ENCODE results near the gene GMEB2. TPM values are rescaled to one million over a fixed set of nuclear protein-coding genes. Genes with fewer than 3 reads are reported as not detected.

Gene GMEB2
- total RNA-seq, 1 donor = 10.8 TPM

DNA sequence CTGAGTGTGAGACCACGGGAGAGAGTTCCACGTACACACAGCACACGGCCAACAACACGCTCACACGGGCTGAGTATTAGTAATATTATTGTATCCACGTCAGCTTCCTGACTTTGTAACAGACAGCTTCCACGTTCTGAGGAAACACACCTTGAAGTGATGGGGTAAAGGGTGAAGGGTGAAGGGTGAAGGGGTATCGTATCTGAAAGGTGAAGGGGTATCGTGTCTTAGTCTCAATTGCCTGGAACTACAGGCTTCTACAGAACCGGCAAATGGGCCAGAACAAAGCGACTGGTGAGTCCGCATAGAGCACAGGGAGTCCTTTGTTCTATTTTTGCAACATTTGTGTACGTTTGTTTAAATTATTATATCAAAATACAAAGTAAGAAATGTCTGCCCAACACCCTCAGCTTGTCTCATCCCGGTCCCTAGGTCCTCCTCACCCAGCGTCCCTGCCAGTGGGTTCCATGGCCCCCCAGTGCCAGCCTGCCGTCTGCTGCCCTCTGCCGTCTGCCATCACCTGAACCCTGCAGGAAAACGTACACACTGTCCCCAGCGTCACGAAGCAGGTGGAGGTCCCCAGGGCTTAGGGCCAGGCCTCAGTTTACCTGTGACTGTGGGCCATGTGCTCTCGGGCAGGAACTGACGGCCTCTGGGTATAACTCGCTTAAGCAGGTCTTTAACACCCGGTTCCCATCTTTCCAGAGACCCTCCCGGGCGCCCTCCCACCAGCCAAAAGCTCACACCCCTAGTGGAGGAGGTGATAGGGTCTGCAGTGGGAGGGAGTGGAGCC, 48.5 kb downstream of the GMEB2 start:
- DNase-seq (ENCODE audit: low read depth) = no peak
- TF ChIP-seq, protein P1, sequence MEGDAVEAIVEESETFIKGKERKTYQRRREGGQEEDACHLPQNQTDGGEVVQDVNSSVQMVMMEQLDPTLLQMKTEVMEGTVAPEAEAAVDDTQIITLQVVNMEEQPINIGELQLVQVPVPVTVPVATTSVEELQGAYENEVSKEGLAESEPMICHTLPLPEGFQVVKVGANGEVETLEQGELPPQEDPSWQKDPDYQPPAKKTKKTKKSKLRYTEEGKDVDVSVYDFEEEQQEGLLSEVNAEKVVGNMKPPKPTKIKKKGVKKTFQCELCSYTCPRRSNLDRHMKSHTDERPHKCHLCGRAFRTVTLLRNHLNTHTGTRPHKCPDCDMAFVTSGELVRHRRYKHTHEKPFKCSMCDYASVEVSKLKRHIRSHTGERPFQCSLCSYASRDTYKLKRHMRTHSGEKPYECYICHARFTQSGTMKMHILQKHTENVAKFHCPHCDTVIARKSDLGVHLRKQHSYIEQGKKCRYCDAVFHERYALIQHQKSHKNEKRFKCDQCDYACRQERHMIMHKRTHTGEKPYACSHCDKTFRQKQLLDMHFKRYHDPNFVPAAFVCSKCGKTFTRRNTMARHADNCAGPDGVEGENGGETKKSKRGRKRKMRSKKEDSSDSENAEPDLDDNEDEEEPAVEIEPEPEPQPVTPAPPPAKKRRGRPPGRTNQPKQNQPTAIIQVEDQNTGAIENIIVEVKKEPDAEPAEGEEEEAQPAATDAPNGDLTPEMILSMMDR (IDR thresholded peaks at IDR 0.05; ENCODE audit: insufficient read depth, low read depth, low read length) = no peak
- H3K4me3 ChIP-seq (ENCODE audit: low read depth, low read length) = no peak overlapping the region

DNA sequence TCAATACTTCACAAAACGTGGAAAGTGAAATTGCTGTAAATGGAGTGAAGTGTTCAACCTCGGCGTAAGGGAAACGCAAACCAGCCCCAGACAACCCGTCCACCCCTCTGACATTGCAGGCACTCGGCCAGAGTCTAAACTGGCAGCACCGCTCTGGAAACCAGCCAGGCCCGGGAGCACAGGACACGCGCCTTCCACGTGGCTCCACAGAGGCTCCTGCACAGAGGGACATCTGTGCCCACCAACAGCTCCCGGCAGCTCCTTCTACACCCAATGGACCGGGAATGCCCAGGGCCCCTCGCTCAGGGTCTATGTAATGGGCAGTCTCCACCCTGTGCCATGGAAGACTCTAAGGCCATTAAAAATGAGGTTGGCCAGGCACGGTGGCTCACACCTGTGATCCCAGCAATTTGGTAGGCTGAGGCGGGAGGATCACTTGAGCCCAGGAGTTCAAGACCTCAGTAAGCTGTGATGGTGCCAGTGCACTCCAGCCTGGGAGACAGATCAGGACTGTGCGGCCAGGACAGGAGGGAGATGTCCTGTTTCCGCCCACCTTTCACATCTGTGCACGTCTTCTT, 49.5 kb downstream of the GMEB2 start:
- DNase-seq (ENCODE audit: low read depth) = no peak
- H3K4me3 ChIP-seq (ENCODE audit: low read depth, low read length) = no peak overlapping the region
- TF ChIP-seq, protein P1 (IDR thresholded peaks at IDR 0.05; ENCODE audit: insufficient read depth, low read depth, low read length) = no peak

DNA sequence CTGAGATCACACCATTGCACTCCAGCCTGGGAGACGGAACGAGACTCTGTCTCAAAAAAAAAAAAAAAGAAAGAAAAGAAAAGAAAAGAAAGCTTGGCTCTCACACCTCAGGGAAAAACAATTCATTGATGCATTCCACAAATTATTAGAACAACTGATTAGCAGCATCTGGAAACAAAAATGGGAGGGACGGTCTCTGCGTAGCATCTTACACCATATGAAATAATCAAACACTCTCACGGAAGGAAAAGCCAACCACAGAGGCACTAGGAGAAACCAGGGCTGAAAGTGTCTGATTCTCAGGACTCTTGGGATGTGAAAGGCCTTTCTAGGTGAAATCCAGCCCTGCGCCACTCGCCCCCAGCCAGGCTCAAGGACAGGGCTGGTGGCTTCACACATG, 50.6 kb downstream of the GMEB2 start:
- no peak for DNase-seq (ENCODE audit: low read depth)
- no peak overlapping the region for H3K4me3 ChIP-seq (ENCODE audit: low read depth, low read length)
- TF ChIP-seq, protein P1 (IDR thresholded peaks at IDR 0.05; ENCODE audit: insufficient read depth, low read depth, low read length) = no peak

DNA sequence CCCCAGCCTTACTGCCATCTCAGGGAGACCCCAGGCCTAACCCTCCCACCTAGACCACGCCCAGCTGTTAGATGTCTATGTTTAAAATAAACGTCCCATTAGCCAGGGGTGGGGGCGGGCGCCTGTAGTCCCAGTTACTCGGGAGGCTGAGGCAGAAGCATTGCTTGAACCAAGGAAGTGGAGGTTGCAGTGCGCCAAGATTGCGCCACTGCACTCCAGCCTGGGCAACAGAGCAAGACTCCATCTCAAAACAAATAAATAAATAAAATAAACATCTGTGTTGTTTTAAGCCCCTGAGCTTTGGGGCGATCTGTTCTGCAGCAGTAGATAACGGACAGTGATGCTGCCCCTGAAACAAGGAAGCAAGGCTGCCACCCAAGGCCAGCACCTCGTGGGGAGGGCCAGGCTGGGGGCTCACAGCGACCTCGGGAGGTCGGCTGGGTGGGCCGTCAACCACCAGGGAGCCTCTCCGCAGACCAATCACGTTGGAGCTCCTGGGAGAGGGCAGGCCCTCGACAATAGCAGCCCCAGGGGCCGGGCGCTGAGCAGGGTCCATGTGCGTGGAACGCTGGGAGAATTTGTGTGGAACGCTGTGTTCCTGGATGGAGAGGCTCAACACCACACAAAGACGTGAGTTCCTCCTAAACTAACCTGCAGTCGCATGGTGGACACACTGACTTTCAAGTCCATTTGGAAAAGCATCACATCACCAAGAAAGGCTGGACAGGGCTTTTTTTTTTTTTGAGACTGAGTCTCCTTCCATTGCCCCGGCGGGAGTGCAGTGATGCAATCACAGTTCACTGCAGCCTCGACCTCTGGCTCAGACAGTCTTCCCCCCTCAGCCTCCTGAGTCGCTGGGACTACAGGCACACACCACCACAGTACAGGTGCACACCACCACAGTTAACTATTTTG, 51.8 kb downstream of the GMEB2 start:
- no peak overlapping the region for H3K4me3 ChIP-seq (ENCODE audit: low read depth, low read length)
- TF ChIP-seq, protein P1 (IDR thresholded peaks at IDR 0.05; ENCODE audit: insufficient read depth, low read depth, low read length) = no peak
- DNase-seq (ENCODE audit: low read depth) = peak; percentile 43

DNA sequence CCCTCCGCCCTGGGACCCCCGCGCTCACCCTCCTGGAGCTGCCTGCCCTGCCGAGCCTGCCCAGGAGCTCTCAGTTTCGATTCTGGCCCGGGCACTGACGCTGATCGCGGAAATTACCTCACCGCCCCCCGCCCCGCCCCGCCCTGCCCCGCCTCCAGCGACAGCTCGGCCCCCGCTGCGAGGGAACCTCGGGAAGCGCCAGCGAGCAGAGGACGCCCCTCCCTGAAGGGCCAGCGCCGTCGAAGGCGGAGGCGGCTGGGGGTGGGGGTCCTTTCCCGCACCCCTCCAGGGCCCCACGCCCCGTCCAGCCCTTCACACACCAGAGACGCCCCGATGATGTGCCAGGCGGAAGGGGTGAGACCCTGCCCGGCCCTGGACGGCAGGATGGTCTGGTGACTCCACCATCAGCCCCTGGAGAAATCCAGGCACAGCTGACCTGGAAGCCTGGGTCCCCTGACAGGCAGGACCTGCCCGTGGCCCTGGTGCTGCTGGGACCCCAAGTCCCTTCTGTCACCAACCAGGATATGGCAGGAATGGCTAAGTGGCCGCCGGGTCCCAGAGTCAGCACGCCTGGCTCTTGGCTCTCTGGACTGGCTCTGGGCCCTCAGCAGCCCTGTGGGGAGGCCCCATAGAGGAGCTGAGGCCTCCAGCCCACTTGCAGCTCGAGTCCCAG, 52.6 kb downstream of the GMEB2 start, which contains the start of gene HELZ2:
TSS of gene HELZ2 (minus strand) at position 84 of the 673 bp plus-strand sequence. CDS start 1,854 bp downstream, outside the sequence.
- peak; percentile 67 for DNase-seq (ENCODE audit: low read depth)
- peak within 1 kb of the TSS; percentile 84 for H3K4me3 ChIP-seq (ENCODE audit: low read depth, low read length)
- TF ChIP-seq, protein P1 (IDR thresholded peaks at IDR 0.05; ENCODE audit: insufficient read depth, low read depth, low read length) = no peak

DNA sequence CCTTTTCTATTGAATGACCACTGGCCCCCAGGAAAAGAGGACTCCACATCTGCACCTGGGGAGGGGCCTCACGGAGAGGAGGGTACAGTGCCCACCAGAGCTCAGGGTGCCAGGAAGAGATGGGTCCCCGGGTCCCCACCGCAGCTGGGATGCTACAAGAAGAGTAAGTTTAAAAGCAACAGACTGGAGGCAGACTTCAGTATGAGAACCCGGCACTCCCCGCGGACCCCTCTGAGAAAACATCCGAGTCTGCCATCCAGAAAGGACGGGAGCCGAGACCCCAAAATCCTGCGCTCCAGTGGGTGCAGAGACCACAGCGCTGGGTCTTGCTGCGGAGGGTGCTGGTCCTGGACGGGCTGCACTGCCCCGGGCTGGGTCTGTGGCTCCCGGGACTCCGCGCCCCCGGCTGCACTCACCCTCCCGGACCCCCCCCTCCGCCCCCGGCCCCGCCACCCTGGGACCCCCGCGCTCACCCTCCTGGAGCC, 53.2 kb downstream of the GMEB2 start:
- H3K4me3 ChIP-seq (ENCODE audit: low read depth, low read length) = peak overlapping the region; percentile 84
- TF ChIP-seq, protein P1 (IDR thresholded peaks at IDR 0.05; ENCODE audit: insufficient read depth, low read depth, low read length) = no peak
- DNase-seq (ENCODE audit: low read depth) = no peak
